Cardiac fibroblast (primary cell): ENCODE measurements around the gene FRMPD1.
A peak's percentile ranks its signal among the peaks of the same experiment; 100 is the strongest.
"Not testable (repeated sequence)": the region's sequence is repeated elsewhere in the genome, so short reads cannot be mapped to it uniquely, and the experiment has no call there.

Source experiments
- DNase-seq, 2 donors: peaks; one replicate each; pipeline versions ENCODE4 v3.0.0 to v3.0.0-alpha.2; 2010; ENCODE audit warnings: low read depth in 2 of 2
- H3K4me3 ChIP-seq, 2 donors: replicated peaks in 1 of 2; 1 replicate in 1 of 2; 2 replicates in 1 of 2; pipeline ENCODE4 v1.5.1; 2011; ENCODE audit warnings: low read depth in 2 of 2, low read length in 2 of 2, mild to moderate bottlenecking in 2 of 2, moderate library complexity in 1 of 2
- TF ChIP-seq, protein P1 (sequence below): IDR thresholded peaks from one replicate; pipeline ENCODE4 v1.5.1; 2011; ENCODE audit warnings: low read depth, mild to moderate bottlenecking, low read length, inconsistent platforms

The FRMPD1 gene

DNA sequence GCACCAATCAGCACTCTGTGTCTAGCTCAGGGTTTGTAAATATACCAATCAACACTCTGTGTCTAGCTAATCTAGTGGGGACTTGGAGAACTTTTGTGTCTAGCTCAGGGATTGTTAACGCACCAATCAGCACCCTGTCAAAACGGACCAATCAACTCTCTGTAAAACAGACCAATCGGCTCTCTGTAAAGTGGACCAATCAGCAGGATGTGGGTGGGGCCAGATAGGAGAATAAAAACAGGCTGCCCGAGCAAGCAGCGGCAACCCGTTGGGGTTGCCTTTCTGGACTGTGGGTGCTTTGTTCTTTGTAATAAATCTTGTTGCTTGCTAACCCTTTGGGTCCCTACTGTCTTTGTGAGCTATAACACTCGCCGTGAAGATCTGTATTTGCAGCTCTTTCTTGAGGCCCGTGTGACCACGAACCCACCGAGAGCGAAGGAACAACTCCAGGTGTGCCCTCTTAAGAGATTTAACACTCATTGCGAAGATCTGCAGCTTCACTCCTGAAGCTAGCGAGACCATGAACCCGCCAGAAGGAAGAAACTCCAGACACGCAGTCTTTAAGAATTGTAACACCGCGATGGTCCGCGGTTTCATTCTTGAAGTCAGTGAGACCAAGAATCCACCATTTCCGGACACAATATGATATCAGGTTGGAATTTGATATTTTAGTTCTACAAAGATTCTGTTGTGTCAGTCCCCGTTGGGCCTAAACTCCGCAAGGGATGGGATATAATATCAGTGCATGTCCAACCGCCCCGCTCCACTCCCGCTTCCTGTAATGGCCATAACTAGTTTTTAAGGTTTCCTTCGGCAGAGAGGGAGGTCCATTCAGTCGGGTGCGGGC, 102.1 kb downstream of the FRMPD1 start:
- H3K4me3 ChIP-seq, result peak overlapping the region; percentile 64 to 82
- DNase-seq, result no peak
- TF ChIP-seq, protein P1, sequence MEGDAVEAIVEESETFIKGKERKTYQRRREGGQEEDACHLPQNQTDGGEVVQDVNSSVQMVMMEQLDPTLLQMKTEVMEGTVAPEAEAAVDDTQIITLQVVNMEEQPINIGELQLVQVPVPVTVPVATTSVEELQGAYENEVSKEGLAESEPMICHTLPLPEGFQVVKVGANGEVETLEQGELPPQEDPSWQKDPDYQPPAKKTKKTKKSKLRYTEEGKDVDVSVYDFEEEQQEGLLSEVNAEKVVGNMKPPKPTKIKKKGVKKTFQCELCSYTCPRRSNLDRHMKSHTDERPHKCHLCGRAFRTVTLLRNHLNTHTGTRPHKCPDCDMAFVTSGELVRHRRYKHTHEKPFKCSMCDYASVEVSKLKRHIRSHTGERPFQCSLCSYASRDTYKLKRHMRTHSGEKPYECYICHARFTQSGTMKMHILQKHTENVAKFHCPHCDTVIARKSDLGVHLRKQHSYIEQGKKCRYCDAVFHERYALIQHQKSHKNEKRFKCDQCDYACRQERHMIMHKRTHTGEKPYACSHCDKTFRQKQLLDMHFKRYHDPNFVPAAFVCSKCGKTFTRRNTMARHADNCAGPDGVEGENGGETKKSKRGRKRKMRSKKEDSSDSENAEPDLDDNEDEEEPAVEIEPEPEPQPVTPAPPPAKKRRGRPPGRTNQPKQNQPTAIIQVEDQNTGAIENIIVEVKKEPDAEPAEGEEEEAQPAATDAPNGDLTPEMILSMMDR, result no peak

DNA sequence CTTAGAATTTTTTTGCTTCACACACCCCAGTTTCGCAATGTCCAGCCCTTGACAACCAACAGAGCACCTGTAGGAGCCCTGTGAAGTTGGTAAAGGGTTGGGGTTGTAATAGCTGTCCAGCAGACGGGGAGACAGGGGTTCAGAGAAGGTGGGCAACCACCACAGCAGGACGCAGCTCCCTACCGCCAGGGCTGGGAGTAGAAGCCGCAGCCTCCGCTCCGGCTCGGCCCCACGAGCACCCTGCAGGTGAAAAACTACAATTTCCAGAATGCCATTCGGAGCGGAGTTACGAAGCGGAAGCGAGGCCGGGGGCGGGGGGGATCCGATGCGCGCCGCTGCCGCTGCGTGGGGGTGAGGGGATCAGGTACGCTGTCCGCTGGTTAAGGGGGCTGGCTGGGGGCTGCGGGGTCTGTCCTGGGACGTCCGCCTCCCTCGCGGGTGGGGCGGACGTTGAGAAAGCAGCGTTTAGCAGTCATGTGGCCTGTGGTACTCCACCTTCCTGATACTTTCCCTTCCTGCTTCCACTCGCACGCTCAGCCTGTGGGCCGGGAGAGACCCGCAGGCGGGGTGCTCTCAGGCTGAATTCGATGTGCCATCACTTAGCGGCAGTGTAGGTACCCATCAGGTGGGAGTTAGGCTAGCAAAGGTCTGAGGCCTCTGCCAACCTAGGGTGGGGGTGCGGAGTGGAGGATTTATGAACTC, 102.9 kb downstream of the FRMPD1 start, which contains the start of gene TRMT10B:
Gene TRMT10B, plus strand, starts transcription at position 317 of the 702 bp plus-strand sequence. CDS start 8,127 bp downstream, outside the sequence.
- TF ChIP-seq, protein P1, result peak; percentile 24
- peak; percentile 74 to 78 for DNase-seq
- peak within 1 kb of the TSS; percentile 64 to 82 for H3K4me3 ChIP-seq

DNA sequence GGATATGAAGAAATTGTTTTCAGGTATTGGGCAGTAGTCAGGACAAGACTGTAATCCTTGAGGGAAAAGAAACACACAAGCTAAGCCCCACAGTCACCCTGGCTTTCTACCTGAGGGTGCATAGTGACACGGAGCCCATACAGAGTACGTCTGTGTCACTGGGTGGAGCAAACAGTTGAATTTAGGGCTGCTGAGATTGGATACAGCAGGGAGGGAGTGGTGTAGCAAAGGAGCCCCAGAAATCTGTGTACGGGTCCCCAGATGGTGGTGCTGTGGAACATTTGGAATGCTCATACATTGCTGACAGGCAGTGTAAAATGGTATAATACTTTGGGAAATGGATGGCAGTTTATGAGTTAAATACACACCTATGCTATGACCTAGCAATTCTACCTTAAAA, 108.0 kb downstream of the FRMPD1 start:
- TF ChIP-seq, protein P1, result no peak
- H3K4me3 ChIP-seq, result no peak overlapping the region
- no peak for DNase-seq

DNA sequence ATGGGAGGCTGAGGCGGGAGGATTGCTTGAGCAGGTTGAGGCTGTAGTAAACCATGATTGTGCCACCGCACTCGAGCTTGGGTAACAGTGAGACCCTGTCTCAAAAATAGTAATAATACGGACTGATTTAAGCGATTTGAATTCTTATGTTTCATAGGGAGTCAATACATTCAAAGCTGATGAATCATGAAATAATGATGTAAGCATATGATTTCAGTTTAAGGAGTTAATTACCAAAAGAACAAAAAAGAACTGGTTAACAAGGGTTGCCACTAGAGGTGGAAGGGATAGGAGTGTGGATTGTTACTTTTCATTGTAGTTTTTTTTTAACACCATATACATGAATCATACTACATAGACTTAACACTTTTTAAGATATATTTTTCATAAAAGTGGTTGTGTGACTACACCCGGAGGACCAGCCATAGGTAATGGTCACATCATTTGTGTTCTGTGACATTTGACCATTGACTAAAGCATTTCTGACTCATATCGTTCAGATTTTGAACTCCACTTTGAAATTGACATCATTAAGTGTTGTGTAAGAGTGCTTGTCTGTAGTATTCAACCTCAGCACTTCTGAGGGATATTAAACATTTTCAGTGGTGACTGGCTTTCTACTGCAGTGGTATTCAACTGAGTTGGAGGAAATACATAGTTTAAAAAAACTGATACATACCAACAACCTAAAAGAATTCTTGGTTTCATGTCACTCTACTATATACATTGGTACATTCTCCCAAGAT, 109.8 kb downstream of the FRMPD1 start:
- TF ChIP-seq, protein P1, result no peak
- H3K4me3 ChIP-seq, result no peak overlapping the region
- peak; percentile 25 to 89 for DNase-seq

DNA sequence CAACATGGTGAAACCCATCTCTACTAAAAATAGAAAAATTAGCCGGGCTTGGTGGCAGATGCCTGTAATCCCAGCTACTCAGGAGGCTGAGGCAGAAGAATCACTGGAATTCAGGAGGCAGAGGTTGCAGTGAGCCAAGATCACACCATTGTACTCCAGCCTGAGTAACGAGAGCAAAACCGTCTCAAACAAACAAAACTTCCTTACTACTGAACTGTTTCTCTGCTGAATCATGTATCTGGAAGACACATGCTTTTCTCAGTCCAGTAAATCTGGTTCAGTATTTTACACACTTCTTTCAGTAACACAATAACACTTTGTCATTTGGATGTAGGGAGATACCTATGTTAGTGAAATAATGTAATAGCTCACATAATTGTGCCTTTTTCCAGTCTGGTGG, 110.8 kb downstream of the FRMPD1 start:
- TF ChIP-seq, protein P1, result no peak
- peak; percentile 32 to 88 for DNase-seq
- H3K4me3 ChIP-seq, result no peak overlapping the region

DNA sequence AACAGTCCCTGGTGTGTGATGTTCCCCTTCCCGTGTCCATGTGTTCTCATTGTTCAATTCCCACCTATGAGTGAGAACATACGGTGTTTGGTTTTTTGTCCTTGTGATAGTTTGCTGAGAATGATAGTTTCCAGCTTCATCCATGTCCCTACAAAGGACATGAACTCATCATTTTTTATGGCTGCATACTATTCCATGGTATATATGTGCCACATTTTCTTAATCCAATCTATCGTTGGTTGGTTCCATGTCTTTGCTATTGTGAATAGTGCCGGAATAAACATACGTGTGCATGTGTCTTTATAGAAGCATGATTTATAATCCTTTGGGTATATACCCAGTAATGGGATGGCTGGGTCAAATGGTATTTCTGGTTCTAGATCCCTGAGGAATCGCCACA, 114.5 kb downstream of the FRMPD1 start:
- not testable (repeated sequence) for DNase-seq, H3K4me3 ChIP-seq
